MM.1S (cell line): ENCODE data around the gene MIEF2.

ENCODE experiments used
- CTCF ChIP-seq: fragments of 300-600 bp; sonication (generic); IDR thresholded peaks from 2 replicates; pipeline ENCODE4 v1.5.1; 2016; ENCODE audit warnings: antibody characterized with exemption, low read length, mixed read lengths
- EZH2 ChIP-seq: fragments of 300-600 bp; sonication (generic); optimal IDR thresholded peaks from 2 replicates; pipeline ENCODE3; 2017; ENCODE audit warnings: low read depth, mild to moderate bottlenecking, antibody characterized with exemption, low read length, mixed read lengths

- TF ChIP-seq EZH2 (no peak), CTCF (no peak)
Observed at GRCh38 chr17:18315961-18316360, 55.5 kb downstream of the MIEF2 start.
